ENCODE data around the gene TMEM260.

Gene TMEM260

DNA sequence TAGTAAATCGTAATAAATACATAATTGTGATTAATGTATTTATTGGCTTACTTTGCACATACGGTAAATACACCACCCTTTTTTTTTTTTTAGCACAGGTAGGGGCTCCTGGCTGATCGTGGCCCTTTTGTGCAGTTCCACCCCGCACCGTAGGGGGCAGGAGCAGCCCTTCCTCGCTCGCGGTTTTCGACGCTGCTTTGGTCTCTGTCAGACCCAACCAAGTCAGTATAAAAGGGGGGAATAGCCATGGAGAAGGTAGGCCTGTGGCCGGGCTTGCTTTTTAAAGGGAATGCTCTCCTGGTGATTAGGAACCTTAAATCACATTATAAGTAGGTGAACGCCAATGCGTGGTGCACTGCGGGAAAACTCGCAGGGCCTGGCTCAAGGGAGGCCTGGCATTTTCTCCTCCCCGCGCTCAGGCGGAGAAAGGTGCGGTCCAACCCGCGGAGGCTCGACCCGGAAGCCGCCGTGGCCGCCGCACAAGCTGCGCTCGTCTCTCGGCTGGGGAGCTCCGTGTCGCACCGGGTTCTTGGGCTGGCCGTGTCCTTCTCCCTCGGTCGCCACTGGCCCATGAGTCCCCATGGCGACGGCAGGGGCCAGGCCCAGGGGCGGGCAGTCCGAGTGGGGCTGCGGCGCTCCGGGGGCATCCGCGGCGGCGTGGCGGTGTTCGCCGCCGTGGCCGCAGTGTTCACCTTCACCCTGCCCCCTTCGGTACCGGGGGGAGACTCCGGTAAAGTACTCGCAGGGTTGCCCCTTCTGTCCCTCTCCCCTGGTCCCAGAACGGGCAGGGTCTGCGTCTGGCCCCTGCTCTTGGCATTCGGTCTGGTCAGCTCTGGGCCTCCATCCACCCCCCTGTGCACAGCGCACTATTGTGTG is at the start of gene TMEM260:
TSS of gene TMEM260 (plus strand) at position 454 of the 876 bp plus-strand sequence. CDS start at position 571, 117 bp downstream.
- DNase-seq (ENCODE audit: low read depth in 2 of 2): peak; percentile 85 to 88

DNA sequence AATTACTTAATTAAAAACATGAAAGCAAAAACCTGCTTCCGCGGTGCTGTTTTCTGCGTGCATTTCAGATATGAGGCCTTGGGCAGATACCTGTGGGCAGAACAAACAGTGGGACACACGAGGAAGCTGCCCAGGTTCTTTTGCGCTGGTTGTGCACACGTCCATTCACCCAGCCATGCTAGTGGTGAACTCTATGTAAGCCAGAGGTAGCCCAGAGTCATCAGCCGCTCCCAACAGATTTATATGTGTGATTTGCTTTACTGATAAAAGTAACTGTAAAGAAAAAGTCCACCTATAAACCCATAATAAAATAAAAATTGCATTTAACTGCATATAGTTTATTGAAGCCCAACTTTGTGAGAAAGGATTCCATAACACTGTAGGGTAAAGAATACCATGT is 47.1 kb upstream of the TMEM260 start:
- DNase-seq (ENCODE audit: low read depth in 2 of 2): no peak

GRCh38 chr14:56534656-56535055 is 44.9 kb upstream of the TMEM260 start:
- DNase-seq (ENCODE audit: low read depth in 2 of 2): no peak

DNA sequence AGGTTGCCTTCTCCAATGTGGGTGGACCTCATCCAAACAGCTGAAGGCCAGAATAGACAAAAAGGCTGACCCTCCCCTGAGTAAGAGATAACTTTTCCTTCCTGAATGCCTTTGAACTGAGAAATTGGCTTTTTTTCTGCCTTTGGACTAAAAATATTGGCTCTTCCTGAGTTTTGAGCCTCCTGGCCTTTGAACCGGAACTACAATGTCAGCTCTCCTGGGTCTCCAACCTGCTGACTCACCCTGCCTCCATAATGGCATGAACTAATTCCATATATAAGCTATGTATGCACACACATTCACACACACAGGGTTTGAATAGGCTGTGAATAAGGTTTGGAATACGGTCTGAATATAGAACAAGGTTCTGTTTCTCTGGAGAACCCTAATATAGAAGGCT is 39.7 kb upstream of the TMEM260 start:
- DNase-seq (ENCODE audit: low read depth in 2 of 2): no peak

GRCh38 chr14:56543436-56543835 is 36.2 kb upstream of the TMEM260 start:
- no peak for DNase-seq (ENCODE audit: low read depth in 2 of 2)

DNA sequence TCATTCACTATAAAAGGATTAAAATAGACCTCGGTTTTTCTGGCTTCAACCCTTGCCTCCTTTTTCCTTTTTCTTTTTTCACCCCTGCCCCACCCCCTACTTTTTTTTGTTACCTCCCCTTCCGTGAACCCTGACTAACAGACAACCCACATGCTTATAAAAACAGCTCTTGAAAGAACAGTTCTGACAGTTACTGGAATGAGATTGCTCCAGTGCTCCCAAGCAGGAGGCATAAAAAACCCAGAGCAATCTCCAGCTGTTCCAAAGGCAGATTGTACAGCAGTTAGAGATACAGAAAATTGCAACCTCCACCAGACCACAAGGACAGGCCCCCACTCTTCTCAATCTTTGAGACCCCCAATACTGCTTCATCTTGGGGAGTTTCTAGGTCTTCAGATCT is 29.9 kb upstream of the TMEM260 start:
- DNase-seq (ENCODE audit: low read depth in 2 of 2): no peak

DNA sequence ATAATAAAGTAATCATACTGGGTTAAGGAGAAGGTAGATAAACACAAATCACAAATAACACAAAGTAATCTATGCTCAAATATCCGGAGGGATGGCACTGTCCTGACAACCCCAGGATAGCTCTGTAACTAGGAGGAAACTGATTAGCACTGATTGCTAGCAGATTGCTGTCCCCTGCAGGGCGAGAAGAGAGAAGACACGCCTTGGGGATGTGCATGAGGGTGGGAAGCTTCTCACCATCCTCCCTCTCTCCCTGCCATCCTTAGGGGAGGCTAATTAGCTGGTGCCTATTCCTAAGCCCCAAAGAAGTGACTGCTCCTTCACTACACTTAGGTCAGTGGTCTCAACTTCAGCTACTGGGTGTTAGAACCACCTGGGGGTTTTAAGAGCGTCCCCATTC is 27.0 kb upstream of the TMEM260 start:
- no peak for DNase-seq (ENCODE audit: low read depth in 2 of 2)

- DNase-seq (ENCODE audit: low read depth in 2 of 2): no peak
Measured at GRCh38 chr14:56554301-56554700, 25.3 kb upstream of the TMEM260 start.

GRCh38 chr14:56555921-56556570 is 23.6 kb upstream of the TMEM260 start:
- DNase-seq (ENCODE audit: low read depth in 2 of 2): no peak

GRCh38 chr14:56559182-56559581 is 20.4 kb upstream of the TMEM260 start:
- DNase-seq (ENCODE audit: low read depth in 2 of 2): no peak

DNA sequence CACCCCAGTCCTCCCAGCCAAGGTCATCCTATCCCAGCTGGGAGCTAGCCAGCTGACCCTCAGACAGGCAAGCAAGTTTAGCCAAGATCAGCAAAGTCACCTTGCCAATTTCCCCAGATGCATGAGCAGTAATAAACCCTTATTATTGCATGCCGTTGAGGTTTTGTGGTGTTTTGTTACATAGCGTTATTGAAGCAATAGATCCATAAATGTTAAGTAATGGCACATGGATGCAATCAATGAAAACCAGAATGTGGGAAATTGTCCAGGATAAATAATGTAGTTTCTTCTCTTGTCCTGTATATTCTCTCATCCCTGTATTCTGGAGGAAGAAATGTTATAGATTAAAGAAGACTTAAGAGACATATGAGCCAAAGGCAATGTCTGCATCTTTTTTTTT is 18.0 kb upstream of the TMEM260 start:
- no peak for DNase-seq (ENCODE audit: low read depth in 2 of 2)

GRCh38 chr14:56562883-56563282 is 16.7 kb upstream of the TMEM260 start:
- DNase-seq (ENCODE audit: low read depth in 2 of 2): no peak

- DNase-seq (ENCODE audit: low read depth in 2 of 2): no peak
Measured at GRCh38 chr14:56569174-56569573, 10.4 kb upstream of the TMEM260 start.

DNA sequence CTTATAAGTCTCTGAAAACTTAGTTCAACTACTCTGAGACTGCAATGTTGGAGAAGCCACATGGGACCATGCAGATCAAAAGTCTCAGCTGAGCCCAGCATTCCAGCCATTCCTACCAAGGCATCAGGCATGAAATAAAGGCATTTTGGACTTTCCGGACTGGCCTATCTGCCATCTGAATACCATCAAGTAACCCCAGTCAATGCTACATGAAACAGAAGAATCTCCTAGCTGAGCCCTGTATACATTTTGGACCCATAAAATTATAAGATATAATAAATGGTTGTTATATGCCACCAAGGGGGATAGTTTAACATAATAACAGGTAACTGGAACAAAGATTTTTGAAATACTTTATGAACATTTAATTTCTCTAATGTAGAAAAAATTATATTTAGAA is 9.3 kb upstream of the TMEM260 start:
- no peak for DNase-seq (ENCODE audit: low read depth in 2 of 2)

DNA sequence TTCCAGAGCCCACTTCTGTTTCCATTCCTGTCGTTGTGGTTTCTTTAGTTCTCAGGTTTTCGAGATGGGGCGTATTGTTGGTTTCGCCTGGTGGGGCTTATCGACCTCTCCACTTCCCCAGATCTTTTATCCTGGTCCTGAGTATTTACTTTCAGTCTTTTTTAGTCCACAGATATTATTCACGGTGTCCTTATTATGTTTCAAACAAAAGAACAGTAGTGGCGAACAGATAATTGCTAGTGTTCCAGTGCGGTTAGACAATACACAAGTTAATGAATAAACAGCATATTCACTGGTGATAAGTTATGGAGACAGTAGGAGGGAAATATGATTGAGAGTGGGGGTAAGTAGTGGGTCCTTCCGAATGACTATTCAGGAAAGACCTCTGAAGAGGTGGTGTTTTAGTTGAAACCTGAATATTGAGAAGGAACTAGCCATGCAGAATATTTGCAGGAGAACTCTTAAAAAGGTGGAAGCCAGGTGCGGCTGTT is 668 bp downstream of the TMEM260 start:
- DNase-seq (ENCODE audit: low read depth in 2 of 2): no peak

DNA sequence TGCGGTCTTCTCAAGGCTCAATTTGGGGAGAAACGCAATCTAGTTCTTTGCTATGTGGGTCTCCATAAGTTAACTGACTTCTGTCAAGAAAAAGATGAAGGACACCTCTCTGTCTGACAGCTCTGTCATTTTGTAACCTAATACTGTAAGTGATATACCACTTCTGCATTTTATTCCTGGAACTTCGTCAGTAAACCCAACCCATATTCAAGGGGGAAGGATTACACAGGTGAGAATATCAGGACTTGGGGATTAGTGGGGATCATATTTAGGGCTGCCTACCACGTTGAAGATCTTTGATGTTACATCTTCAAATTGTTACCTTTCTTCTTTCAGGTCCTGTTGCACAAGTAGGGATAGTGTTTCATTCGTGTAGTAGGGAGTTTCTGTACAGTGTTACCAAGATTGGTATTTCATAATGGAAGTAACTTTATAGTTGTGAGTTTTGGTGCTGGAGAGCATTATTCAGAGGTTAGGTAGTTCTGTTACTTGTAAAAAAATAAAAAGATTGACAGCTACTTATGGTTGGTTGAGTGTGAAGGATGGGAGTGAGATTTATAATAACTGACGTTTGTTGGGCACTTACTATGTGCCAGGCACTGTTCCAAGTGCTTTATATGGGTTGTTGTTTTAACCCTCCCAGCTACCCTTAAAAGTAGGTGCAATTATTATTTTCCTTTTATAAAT is 1.6 kb downstream of the TMEM260 start:
- no peak for DNase-seq (ENCODE audit: low read depth in 2 of 2)

DNA sequence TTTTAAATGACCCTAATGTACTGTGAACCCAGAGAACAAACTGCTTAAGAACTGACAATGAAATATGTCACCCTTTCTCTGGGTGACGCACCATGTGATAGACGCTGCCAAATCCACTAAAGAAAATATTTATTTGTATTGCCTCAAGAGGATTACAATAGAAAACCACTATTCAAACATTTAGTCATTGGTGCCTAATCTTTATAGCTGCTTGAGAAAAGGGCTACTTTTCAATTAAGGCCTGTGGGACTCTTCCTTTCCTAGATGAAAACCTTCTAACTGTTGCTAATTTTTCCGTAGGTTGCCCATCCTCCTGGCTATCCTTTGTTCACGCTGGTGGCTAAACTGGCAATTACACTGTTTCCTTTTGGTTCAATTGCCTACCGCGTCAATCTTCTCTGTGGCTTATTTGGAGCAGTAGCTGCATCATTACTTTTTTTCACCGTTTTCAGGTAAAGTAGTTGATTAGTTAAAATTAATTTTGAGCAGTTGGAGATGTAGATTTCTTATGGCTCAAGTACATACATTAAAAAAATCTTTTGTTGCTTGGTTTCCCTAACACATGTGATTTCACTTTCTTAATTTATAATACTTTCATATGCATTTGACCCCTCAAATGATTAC is 6.0 kb downstream of the TMEM260 start:
- no peak for DNase-seq (ENCODE audit: low read depth in 2 of 2)

DNA sequence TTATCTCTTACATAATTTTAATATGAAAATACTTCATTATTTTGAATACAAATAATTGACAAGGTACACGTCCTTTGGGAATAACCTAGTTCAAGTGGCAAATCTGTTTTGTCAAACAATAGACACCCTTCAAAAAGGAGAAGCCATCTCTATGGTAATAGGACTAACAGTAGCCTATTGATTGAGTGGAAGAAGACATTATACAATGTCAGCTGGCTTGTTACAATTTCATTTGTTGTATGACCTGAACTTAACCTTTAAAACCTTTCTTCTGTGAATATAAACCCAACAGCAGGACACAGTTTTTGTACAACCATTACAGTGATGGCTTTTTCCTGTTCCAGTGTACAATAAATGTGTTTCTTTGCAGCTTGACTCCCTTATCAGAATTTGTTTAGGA is 8.1 kb downstream of the TMEM260 start:
- no peak for DNase-seq (ENCODE audit: low read depth in 2 of 2)

- DNase-seq (ENCODE audit: low read depth in 2 of 2): no peak
Measured at GRCh38 chr14:56590535-56590960, 10.9 kb downstream of the TMEM260 start.

- DNase-seq (ENCODE audit: low read depth in 2 of 2): no peak
Measured at GRCh38 chr14:56592746-56593544, 13.3 kb downstream of the TMEM260 start.

GRCh38 chr14:56594428-56594827 is 14.8 kb downstream of the TMEM260 start:
- DNase-seq (ENCODE audit: low read depth in 2 of 2): no peak
